HG02981 (cell line): ENCODE data around the gene HMGXB4.
"Not testable (repeated sequence)": the region's sequence is repeated elsewhere in the genome, so short reads cannot be mapped to it uniquely, and the experiment has no call there.

Experiments
- ATAC-seq: cut with Tn5 transposase; IDR thresholded peaks from one replicate; pipeline ENCODE4 v1.9.1; 2021; ENCODE audit warnings: mild to moderate bottlenecking, moderate library complexity; ENCODE audit not compliant: unreplicated experiment

Gene HMGXB4

GRCh38 chr22:35257321-35258190 lies at the start of gene HMGXB4:
HMGXB4 (plus strand) TSS chr22:35257493; CDS start chr22:35262391, 4,898 bp downstream.
- ATAC-seq: peak; percentile 86

- no peak for ATAC-seq
Observed at GRCh38 chr22:35208003-35208402, 49.3 kb upstream of the HMGXB4 start.

GRCh38 chr22:35209203-35209602 lies 48.1 kb upstream of the HMGXB4 start:
- no peak for ATAC-seq

- no peak for ATAC-seq
Observed at GRCh38 chr22:35212009-35212408, 45.3 kb upstream of the HMGXB4 start.

GRCh38 chr22:35212996-35213395 lies 44.3 kb upstream of the HMGXB4 start:
- no peak for ATAC-seq

GRCh38 chr22:35214968-35215367 lies 42.3 kb upstream of the HMGXB4 start:
- no peak for ATAC-seq

- ATAC-seq: no peak
Observed at GRCh38 chr22:35215993-35216392, 41.3 kb upstream of the HMGXB4 start.

GRCh38 chr22:35217527-35217926 lies 39.8 kb upstream of the HMGXB4 start:
- ATAC-seq: no peak

- no peak for ATAC-seq
Observed at GRCh38 chr22:35218079-35218478, 39.2 kb upstream of the HMGXB4 start.

GRCh38 chr22:35219012-35219411 lies 38.3 kb upstream of the HMGXB4 start:
- ATAC-seq: no peak

GRCh38 chr22:35220221-35220620 lies 37.1 kb upstream of the HMGXB4 start:
- no peak for ATAC-seq

- no peak for ATAC-seq
Observed at GRCh38 chr22:35225010-35225409, 32.3 kb upstream of the HMGXB4 start.

GRCh38 chr22:35226958-35227647 lies 30.2 kb upstream of the HMGXB4 start:
- no peak for ATAC-seq

GRCh38 chr22:35229865-35230264 lies 27.4 kb upstream of the HMGXB4 start:
- ATAC-seq: no peak

- ATAC-seq: no peak
Observed at GRCh38 chr22:35230417-35230816, 26.9 kb upstream of the HMGXB4 start.

- ATAC-seq: no peak
Observed at GRCh38 chr22:35230839-35231584, 26.3 kb upstream of the HMGXB4 start.

GRCh38 chr22:35231585-35232084 lies 25.7 kb upstream of the HMGXB4 start:
- ATAC-seq: no peak

GRCh38 chr22:35238749-35239148 lies 18.5 kb upstream of the HMGXB4 start:
- ATAC-seq: not testable (repeated sequence)

- not testable (repeated sequence) for ATAC-seq
Observed at GRCh38 chr22:35244507-35244906, 12.8 kb upstream of the HMGXB4 start.

GRCh38 chr22:35250156-35250555 lies 7.1 kb upstream of the HMGXB4 start:
- no peak for ATAC-seq

GRCh38 chr22:35253946-35254345 lies 3.3 kb upstream of the HMGXB4 start:
- no peak for ATAC-seq
